ENCODE results near the gene HPGDS.

HPGDS gene

DNA sequence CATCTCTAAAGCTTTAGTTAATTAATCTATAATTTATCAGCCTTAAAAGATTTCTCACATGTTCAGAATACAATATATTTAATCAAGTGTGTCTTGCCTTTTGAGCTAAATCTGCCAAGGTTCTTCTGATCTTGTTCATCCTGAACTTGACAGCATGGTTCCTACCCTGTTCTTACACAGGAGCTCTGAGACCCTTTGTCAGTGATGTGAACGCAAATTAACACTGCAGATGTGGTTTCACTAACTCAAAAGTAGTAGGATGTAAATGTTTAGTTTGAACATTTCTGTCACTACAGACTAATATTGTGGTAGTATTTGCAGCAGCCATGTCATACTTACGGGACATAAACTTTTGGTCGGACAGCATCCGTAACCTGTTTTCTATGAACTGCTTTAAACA is 75.6 kb downstream of the HPGDS start:
- DNase-seq (ENCODE audit: low read depth in 2 of 2) = no peak
- no peak overlapping the region for H3K4me3 ChIP-seq (replicated peaks in 1 of 2; ENCODE audit: low read depth in 2 of 2, low read length in 2 of 2)
- TF ChIP-seq, protein P1, sequence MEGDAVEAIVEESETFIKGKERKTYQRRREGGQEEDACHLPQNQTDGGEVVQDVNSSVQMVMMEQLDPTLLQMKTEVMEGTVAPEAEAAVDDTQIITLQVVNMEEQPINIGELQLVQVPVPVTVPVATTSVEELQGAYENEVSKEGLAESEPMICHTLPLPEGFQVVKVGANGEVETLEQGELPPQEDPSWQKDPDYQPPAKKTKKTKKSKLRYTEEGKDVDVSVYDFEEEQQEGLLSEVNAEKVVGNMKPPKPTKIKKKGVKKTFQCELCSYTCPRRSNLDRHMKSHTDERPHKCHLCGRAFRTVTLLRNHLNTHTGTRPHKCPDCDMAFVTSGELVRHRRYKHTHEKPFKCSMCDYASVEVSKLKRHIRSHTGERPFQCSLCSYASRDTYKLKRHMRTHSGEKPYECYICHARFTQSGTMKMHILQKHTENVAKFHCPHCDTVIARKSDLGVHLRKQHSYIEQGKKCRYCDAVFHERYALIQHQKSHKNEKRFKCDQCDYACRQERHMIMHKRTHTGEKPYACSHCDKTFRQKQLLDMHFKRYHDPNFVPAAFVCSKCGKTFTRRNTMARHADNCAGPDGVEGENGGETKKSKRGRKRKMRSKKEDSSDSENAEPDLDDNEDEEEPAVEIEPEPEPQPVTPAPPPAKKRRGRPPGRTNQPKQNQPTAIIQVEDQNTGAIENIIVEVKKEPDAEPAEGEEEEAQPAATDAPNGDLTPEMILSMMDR (IDR thresholded peaks at IDR 0.05; ENCODE audit: low read depth, low read length) = no peak

DNA sequence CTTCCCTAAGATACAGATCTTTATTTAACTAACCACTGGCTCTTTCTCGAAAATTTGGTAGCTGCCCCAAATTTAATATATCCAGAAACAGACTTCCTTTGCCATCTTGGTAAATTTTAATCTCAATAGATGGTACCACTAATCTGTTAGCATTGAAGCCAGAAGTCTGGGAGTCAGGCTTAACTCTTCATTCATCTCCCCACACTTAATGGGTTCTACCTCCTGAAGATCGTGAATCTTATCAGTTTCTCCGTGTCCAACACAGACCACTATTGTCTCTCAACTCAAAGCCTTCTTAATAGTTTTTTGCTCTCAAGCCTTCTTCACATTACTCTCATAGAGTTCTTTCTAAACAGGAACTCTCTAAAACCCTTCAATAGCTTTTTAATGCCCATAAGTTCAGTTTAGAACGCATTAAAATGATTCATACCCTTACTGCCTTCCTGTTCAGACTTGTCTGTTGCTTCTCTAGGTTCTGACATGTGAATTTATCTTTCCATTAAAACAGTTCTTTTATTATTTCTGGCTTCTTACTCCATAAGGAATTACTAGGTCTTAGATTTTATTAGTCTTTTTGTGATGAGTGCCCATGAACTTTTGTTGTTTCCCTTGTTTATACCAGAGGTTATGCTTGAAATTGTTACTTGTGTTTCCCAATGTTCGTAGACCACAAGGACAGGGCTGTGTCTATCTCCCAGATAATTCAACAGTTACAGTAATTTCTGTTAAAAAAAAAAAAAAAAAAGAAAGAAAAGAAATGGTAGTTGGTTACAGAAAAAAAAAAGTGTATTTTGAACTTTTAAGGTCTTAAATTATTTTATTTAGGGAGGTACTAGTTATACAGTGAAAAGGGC is 80.2 kb downstream of the HPGDS start:
- TF ChIP-seq, protein P1 (IDR thresholded peaks at IDR 0.05; ENCODE audit: low read depth, low read length) = no peak
- no peak overlapping the region for H3K4me3 ChIP-seq (replicated peaks in 1 of 2; ENCODE audit: low read depth in 2 of 2, low read length in 2 of 2)
- no peak for DNase-seq (ENCODE audit: low read depth in 2 of 2)

DNA sequence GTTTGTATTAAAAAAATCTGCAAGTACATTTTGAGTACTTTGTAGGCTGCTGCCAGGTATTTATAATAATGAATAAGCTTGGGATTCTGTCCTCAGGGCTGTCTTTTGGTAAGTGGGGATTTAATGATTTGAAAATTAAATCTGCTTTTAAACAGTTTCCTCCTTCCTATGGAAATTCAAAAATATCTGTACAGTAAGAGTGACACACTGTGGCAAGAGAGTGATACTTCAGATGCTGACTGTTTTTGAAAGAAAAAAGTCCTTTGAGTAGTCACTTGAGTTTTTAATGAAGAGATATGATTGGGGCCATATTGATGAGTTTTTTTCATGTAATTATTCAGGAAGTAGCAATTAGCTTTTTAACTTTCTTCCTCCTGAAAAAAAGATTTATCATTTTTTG is 85.8 kb downstream of the HPGDS start:
- peak; percentile 8 to 14 for DNase-seq (ENCODE audit: low read depth in 2 of 2)
- no peak overlapping the region for H3K4me3 ChIP-seq (replicated peaks in 1 of 2; ENCODE audit: low read depth in 2 of 2, low read length in 2 of 2)
- TF ChIP-seq, protein P1 (IDR thresholded peaks at IDR 0.05; ENCODE audit: low read depth, low read length) = no peak

DNA sequence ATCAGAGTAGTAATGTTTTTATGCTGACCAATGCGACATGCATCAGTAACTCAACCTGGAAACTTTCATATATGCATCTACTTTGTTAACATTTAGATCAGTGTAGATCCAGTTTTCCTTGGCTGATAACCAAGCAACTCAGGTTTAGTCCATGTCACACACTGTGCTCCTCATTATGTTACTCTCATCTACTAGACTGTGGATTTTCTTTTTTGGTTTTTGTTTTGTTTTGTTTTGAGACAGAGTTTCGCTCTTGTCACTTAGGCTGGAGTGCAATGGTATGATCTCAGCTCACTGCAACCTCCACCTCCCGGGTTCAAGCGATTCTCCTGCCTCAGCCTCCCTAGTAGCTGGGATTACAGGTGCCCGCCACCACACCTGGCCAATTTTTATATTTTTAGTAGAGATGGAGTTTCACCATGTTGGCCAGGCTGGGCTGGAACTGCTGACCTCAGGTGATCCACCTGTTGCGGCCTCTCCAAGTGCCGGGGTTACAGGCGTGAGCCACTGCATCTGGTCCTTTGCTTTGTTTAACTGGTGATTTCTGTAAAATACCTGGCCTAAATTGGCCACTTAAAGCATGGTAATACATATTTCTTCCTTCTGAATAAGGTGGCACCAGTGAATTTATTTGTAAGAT is 86.4 kb downstream of the HPGDS start:
- TF ChIP-seq, protein P1 (IDR thresholded peaks at IDR 0.05; ENCODE audit: low read depth, low read length) = no peak
- no peak overlapping the region for H3K4me3 ChIP-seq (replicated peaks in 1 of 2; ENCODE audit: low read depth in 2 of 2, low read length in 2 of 2)
- no peak for DNase-seq (ENCODE audit: low read depth in 2 of 2)

DNA sequence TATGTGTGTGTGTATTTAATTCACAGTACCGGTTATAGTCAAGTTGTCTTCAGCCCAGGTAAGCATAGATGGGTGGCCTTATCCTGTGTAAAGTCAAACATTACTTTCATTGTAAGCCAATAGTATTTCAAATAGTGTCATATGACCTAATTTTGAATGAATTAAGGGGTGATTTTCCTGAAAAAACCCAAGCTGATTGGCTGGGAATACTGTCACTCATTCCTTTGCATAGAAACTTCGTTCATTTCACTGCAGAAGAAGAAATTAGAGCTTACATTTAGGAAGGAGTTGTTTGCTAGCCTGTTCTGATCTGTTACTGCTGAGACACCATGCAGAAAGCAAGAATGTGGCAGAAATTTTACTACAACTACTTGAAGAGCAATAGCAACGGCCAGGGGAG is 89.6 kb downstream of the HPGDS start:
- TF ChIP-seq, protein P1 (IDR thresholded peaks at IDR 0.05; ENCODE audit: low read depth, low read length) = no peak
- peak in 1 of 2 donors; percentile 9 for DNase-seq (ENCODE audit: low read depth in 2 of 2)
- H3K4me3 ChIP-seq (replicated peaks in 1 of 2; ENCODE audit: low read depth in 2 of 2, low read length in 2 of 2) = no peak overlapping the region

DNA sequence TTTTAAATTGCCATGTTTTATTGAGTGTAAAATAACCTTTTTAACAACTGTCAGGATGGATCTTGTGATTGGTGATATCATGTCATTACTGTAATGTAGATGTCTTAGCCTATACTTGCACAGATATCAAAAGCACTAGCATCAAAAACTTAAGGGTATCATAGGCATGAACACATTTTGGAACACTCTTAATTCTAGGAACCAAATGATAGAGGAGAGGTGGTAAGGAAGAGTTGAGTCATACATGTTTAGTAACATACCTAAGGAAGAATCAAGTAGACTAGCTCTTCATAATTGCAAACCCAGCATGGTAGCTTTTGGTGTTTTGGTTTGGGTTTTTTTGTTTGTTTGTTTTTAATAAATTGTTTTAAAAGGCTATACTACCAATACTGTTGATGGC is 91.5 kb downstream of the HPGDS start:
- DNase-seq (ENCODE audit: low read depth in 2 of 2) = no peak
- TF ChIP-seq, protein P1 (IDR thresholded peaks at IDR 0.05; ENCODE audit: low read depth, low read length) = no peak
- no peak overlapping the region for H3K4me3 ChIP-seq (replicated peaks in 1 of 2; ENCODE audit: low read depth in 2 of 2, low read length in 2 of 2)

Measured in cardiac fibroblast (primary cell).